WTC11 (cell line): ENCODE measurements around the gene TIMM44.

Experiments
- KAT7 ChIP-seq: sonication (generic); formaldehyde crosslinking; IDR thresholded peaks from 2 replicates; pipeline ENCODE4 v1.8.1; 2023; ENCODE audit warnings: missing genetic modification reagents, mild to moderate bottlenecking, borderline replicate concordance
- TCF7 ChIP-seq: sonication (generic); formaldehyde crosslinking; IDR thresholded peaks from 2 replicates; pipeline ENCODE4 v1.8.0; 2022; ENCODE audit warnings: mild to moderate bottlenecking, low read depth, missing genetic modification reagents, moderate library complexity
- TEAD1 ChIP-seq: sonication (generic); formaldehyde crosslinking; IDR thresholded peaks from 2 replicates; pipeline ENCODE4 v1.8.0; 2022; ENCODE audit warnings: mild to moderate bottlenecking, missing genetic modification reagents
- TEAD4 ChIP-seq: sonication (generic); formaldehyde crosslinking; IDR thresholded peaks from 2 replicates; pipeline ENCODE4 v1.8.0; 2022; ENCODE audit warnings: mild to moderate bottlenecking, missing genetic modification reagents
- ZSCAN18 ChIP-seq: fragments of 250-450 bp; sonication (Bioruptor Pico); IDR thresholded peaks from 2 replicates; pipeline ENCODE4 v2.1.2; 2022; ENCODE audit warnings: mild to moderate bottlenecking, moderate library complexity

- no peak for TF ChIP-seq ZSCAN18 (CRISPR knock-in tag)
- TF ChIP-seq TEAD4 = no peak
- TF ChIP-seq TCF7 (CRISPR knock-in tag) = no peak
- TF ChIP-seq KAT7 (CRISPR knock-in tag) = no peak
- no peak for TF ChIP-seq TEAD1 (CRISPR knock-in tag)
Observed at GRCh38 chr19:7911508-7912143, 31.8 kb downstream of the TIMM44 start.
